SK-N-SH treated with all-trans-retinoic acid at 6 μM for 48 hours (cell line): ENCODE measurements around the gene LRRC4C.
A peak's percentile ranks its signal among the peaks of the same experiment; 100 is the strongest.

Experiments used
- ATAC-seq: fragments of 200-7000 bp; cut with Tn5 transposase; 3 replicates; pipeline ENCODE4 v1.9.1; 2020; ENCODE audit warnings: mild to moderate bottlenecking, moderate library complexity
- ARNTL ChIP-seq: fragments of 450-650 bp; formaldehyde crosslinking; IDR thresholded peaks from 2 replicates; pipeline ENCODE4 v1.5.0; 2020; ENCODE audit warnings: low read depth, mild to moderate bottlenecking, moderate library complexity, borderline replicate concordance
- BACH2 ChIP-seq: fragments of 250-450 bp; sonication (Bioruptor Pico); IDR thresholded peaks from 2 replicates; pipeline ENCODE4 v1.9.0; 2021; ENCODE audit warnings: mild to moderate bottlenecking, borderline replicate concordance
- CSDC2 ChIP-seq: fragments of 250-450 bp; sonication (Bioruptor Pico); IDR thresholded peaks from 2 replicates; pipeline ENCODE4 v1.5.0; 2020; ENCODE audit warnings: mild to moderate bottlenecking, moderate library complexity
- ESRRG ChIP-seq: fragments of 250-450 bp; sonication (Bioruptor Pico); IDR thresholded peaks from 2 replicates; pipeline ENCODE4 v1.6.1; 2021; ENCODE audit warnings: mild to moderate bottlenecking
- GLIS3 ChIP-seq: fragments of 250-450 bp; sonication (Bioruptor Pico); IDR thresholded peaks from 2 replicates; pipeline ENCODE4 v1.5.0; 2020; ENCODE audit warnings: mild to moderate bottlenecking, moderate library complexity
- ISL1 ChIP-seq: fragments of 250-450 bp; sonication (Bioruptor Pico); IDR thresholded peaks from 2 replicates; pipeline ENCODE4 v2.1.2; 2022; ENCODE audit warnings: mild to moderate bottlenecking, moderate library complexity
- OSR1 ChIP-seq: fragments of 250-450 bp; sonication (Bioruptor Pico); IDR thresholded peaks from 2 replicates; pipeline ENCODE4 v1.8.0; 2022; ENCODE audit warnings: moderate library complexity, mild to moderate bottlenecking, inconsistent platforms
- PPARA ChIP-seq: fragments of 250-450 bp; sonication (Bioruptor Pico); IDR thresholded peaks from 2 replicates; pipeline ENCODE4 v1.5.0; 2020; ENCODE audit warnings: mild to moderate bottlenecking, borderline replicate concordance
- RARB ChIP-seq: fragments of 250-450 bp; sonication (Bioruptor Pico); IDR thresholded peaks from 2 replicates; pipeline ENCODE4 v1.8.0; 2021; ENCODE audit warnings: mild to moderate bottlenecking, moderate library complexity
- SNAI2 ChIP-seq: fragments of 250-450 bp; sonication (Bioruptor Pico); IDR thresholded peaks from 2 replicates; pipeline ENCODE4 v1.5.0; 2020; ENCODE audit warnings: mild to moderate bottlenecking, moderate library complexity
- TCF4 ChIP-seq: fragments of 250-450 bp; sonication (Bioruptor Pico); IDR thresholded peaks from 2 replicates; pipeline ENCODE4 v1.8.0; 2021; ENCODE audit warnings: mild to moderate bottlenecking, moderate library complexity, borderline replicate concordance
- TOX ChIP-seq: fragments of 250-450 bp; sonication (Bioruptor Pico); IDR thresholded peaks from 2 replicates; pipeline ENCODE4 v1.8.0; 2021; ENCODE audit warnings: mild to moderate bottlenecking, moderate library complexity, borderline replicate concordance
- TSHZ2 ChIP-seq: fragments of 250-450 bp; sonication (Bioruptor Pico); IDR thresholded peaks from 2 replicates; pipeline ENCODE4 v1.5.0; 2020; ENCODE audit warnings: mild to moderate bottlenecking, moderate library complexity
- ZC3H10 ChIP-seq: fragments of 250-450 bp; sonication (Bioruptor Pico); IDR thresholded peaks from 2 replicates; pipeline ENCODE4 v1.5.1; 2021; ENCODE audit warnings: mild to moderate bottlenecking, moderate library complexity
- ZFP3 ChIP-seq: fragments of 250-450 bp; sonication (Bioruptor Pico); IDR thresholded peaks from 2 replicates; pipeline ENCODE4 v1.5.0; 2020; ENCODE audit warnings: mild to moderate bottlenecking, moderate library complexity
- ZFP30 ChIP-seq: fragments of 450-650 bp; formaldehyde crosslinking; IDR thresholded peaks from 2 replicates; pipeline ENCODE4 v1.5.0; 2022; ENCODE audit warnings: mild to moderate bottlenecking, moderate library complexity
- ZNF565 ChIP-seq: fragments of 450-650 bp; formaldehyde crosslinking; conservative IDR thresholded peaks from 2 replicates; pipeline ENCODE4 v1.5.0; 2020; ENCODE audit warnings: low read depth, mild to moderate bottlenecking, moderate library complexity
- ZNF70 ChIP-seq: fragments of 450-650 bp; formaldehyde crosslinking; IDR thresholded peaks from 2 replicates; pipeline ENCODE4 v1.5.0; 2020; ENCODE audit warnings: mild to moderate bottlenecking, moderate library complexity
- ZNF8 ChIP-seq: fragments of 450-650 bp; formaldehyde crosslinking; IDR thresholded peaks from 2 replicates; pipeline ENCODE4 v1.5.0; 2020; ENCODE audit warnings: mild to moderate bottlenecking, moderate library complexity
- TF ChIP-seq, protein P1 (sequence below): fragments of 250-450 bp; sonication (Bioruptor Pico); IDR thresholded peaks from 2 replicates; pipeline ENCODE4 v1.5.1; 2021; ENCODE audit warnings: mild to moderate bottlenecking, moderate library complexity
- TF ChIP-seq, protein P2 (sequence below): fragments of 250-450 bp; sonication (Bioruptor Pico); IDR thresholded peaks from 2 replicates; pipeline ENCODE4 v1.8.0; 2020; ENCODE audit warnings: mild to moderate bottlenecking, moderate library complexity, borderline replicate concordance
- TF ChIP-seq, protein P3 (sequence below): fragments of 250-450 bp; sonication (Bioruptor Pico); IDR thresholded peaks from 2 replicates; pipeline ENCODE4 v1.8.0; 2021; ENCODE audit warnings: low read depth, mild to moderate bottlenecking, moderate library complexity, borderline replicate concordance
- TF ChIP-seq, protein P4 (sequence below): fragments of 250-450 bp; sonication (Bioruptor Pico); IDR thresholded peaks from 2 replicates; pipeline ENCODE4 v1.5.1; 2020; ENCODE audit warnings: low read depth, mild to moderate bottlenecking, moderate library complexity

LRRC4C gene

GRCh38 chr11:40337118-40337517 is 1122.3 kb downstream of the LRRC4C start:
- TF ChIP-seq ZC3H10 (CRISPR knock-in tag) (no peak), PPARA (CRISPR knock-in tag) (no peak), ZFP30 (CRISPR knock-in tag) (no peak), TOX (no peak), ZNF70 (CRISPR knock-in tag) (no peak), GLIS3 (CRISPR knock-in tag) (no peak), BACH2 (CRISPR knock-in tag) (no peak), SNAI2 (CRISPR knock-in tag) (no peak), ESRRG (CRISPR knock-in tag) (no peak), ZNF8 (no peak), ZFP3 (CRISPR knock-in tag) (no peak), ZNF565 (CRISPR knock-in tag) (no peak), OSR1 (CRISPR knock-in tag) (no peak), CSDC2 (CRISPR knock-in tag) (no peak), ISL1 (no peak), TCF4 (CRISPR knock-in tag) (no peak)
- TF ChIP-seq, protein P1, sequence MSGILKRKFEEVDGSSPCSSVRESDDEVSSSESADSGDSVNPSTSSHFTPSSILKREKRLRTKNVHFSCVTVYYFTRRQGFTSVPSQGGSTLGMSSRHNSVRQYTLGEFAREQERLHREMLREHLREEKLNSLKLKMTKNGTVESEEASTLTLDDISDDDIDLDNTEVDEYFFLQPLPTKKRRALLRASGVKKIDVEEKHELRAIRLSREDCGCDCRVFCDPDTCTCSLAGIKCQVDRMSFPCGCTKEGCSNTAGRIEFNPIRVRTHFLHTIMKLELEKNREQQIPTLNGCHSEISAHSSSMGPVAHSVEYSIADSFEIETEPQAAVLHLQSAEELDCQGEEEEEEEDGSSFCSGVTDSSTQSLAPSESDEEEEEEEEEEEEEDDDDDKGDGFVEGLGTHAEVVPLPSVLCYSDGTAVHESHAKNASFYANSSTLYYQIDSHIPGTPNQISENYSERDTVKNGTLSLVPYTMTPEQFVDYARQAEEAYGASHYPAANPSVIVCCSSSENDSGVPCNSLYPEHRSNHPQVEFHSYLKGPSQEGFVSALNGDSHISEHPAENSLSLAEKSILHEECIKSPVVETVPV (CRISPR knock-in tag): no peak
- TF ChIP-seq, protein P2, sequence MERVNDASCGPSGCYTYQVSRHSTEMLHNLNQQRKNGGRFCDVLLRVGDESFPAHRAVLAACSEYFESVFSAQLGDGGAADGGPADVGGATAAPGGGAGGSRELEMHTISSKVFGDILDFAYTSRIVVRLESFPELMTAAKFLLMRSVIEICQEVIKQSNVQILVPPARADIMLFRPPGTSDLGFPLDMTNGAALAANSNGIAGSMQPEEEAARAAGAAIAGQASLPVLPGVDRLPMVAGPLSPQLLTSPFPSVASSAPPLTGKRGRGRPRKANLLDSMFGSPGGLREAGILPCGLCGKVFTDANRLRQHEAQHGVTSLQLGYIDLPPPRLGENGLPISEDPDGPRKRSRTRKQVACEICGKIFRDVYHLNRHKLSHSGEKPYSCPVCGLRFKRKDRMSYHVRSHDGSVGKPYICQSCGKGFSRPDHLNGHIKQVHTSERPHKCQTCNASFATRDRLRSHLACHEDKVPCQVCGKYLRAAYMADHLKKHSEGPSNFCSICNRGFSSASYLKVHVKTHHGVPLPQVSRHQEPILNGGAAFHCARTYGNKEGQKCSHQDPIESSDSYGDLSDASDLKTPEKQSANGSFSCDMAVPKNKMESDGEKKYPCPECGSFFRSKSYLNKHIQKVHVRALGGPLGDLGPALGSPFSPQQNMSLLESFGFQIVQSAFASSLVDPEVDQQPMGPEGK (CRISPR knock-in tag): no peak
- TF ChIP-seq, protein P3, sequence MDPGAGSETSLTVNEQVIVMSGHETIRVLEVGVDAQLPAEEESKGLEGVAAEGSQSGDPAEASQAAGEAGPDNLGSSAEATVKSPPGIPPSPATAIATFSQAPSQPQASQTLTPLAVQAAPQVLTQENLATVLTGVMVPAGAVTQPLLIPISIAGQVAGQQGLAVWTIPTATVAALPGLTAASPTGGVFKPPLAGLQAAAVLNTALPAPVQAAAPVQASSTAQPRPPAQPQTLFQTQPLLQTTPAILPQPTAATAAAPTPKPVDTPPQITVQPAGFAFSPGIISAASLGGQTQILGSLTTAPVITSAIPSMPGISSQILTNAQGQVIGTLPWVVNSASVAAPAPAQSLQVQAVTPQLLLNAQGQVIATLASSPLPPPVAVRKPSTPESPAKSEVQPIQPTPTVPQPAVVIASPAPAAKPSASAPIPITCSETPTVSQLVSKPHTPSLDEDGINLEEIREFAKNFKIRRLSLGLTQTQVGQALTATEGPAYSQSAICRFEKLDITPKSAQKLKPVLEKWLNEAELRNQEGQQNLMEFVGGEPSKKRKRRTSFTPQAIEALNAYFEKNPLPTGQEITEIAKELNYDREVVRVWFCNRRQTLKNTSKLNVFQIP (CRISPR knock-in tag): no peak
- TF ChIP-seq, protein P4, sequence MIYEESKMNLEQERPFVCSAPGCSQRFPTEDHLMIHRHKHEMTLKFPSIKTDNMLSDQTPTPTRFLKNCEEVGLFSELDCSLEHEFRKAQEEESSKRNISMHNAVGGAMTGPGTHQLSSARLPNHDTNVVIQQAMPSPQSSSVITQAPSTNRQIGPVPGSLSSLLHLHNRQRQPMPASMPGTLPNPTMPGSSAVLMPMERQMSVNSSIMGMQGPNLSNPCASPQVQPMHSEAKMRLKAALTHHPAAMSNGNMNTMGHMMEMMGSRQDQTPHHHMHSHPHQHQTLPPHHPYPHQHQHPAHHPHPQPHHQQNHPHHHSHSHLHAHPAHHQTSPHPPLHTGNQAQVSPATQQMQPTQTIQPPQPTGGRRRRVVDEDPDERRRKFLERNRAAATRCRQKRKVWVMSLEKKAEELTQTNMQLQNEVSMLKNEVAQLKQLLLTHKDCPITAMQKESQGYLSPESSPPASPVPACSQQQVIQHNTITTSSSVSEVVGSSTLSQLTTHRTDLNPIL (CRISPR knock-in tag): no peak
- peak; percentile 78 for ATAC-seq

GRCh38 chr11:40328890-40329614 is 1130.4 kb downstream of the LRRC4C start:
- peak; percentile 99 for ATAC-seq
- no peak for TF ChIP-seq SNAI2 (CRISPR knock-in tag)
- TF ChIP-seq, protein P4 (CRISPR knock-in tag): peak; percentile 93
- TF ChIP-seq TSHZ2 (CRISPR knock-in tag): no peak
- no peak for TF ChIP-seq OSR1 (CRISPR knock-in tag)
- peak; percentile 69 for TF ChIP-seq ISL1
- no peak for TF ChIP-seq PPARA (CRISPR knock-in tag)
- TF ChIP-seq RARB: no peak
- TF ChIP-seq, protein P2 (CRISPR knock-in tag): no peak
- no peak for TF ChIP-seq ZNF70 (CRISPR knock-in tag)
- TF ChIP-seq GLIS3 (CRISPR knock-in tag): no peak
- no peak for TF ChIP-seq ZC3H10 (CRISPR knock-in tag)
- TF ChIP-seq CSDC2 (CRISPR knock-in tag): no peak
- TF ChIP-seq, protein P3 (CRISPR knock-in tag): 0 out of 2 replicates have a peak, but pooled peaks have one; percentile 19
- no peak for TF ChIP-seq ZFP3 (CRISPR knock-in tag)
- no peak for TF ChIP-seq ARNTL (CRISPR knock-in tag)
